Thyroid gland (tissue), 4 donors: ENCODE data around the gene RABL3.

Experiments
- CTCF ChIP-seq, 6 experiments: fragments of 200-600 bp in 3 of 6; fragments of 450-650 bp in 3 of 6; sonication (generic) in 3 of 6; IDR thresholded peaks; one replicate each; pipeline ENCODE4 v1.5.1; 2016 to 2019; ENCODE audit warnings: antibody characterized with exemption in 6 of 6, mild to moderate bottlenecking in 2 of 6, inconsistent platforms in 1 of 6, moderate library complexity in 1 of 6
- POLR2A ChIP-seq, 2 donors: fragments of 450-650 bp; IDR thresholded peaks; one replicate each; pipeline ENCODE4 v1.6.1; 2017; ENCODE audit warnings: antibody characterized with exemption in 2 of 2, mild to moderate bottlenecking in 2 of 2, moderate library complexity in 1 of 2

- no peak for TF ChIP-seq POLR2A (IDR thresholded peaks at IDR 0.05)
- TF ChIP-seq CTCF (IDR thresholded peaks at IDR 0.05), result no peak
Observed at GRCh38 chr3:120756061-120756460, 13.7 kb upstream of the RABL3 start.
